HepG2 (cell line): ENCODE measurements around the gene NDUFA5. TPM values are rescaled to one million over a fixed set of nuclear protein-coding genes. Genes with fewer than 3 reads are reported as not detected.

ENCODE experiments used
- CEBPZ ChIP-seq: IDR thresholded peaks from 2 replicates; pipeline ENCODE4 v1.6.1; 2012; ENCODE audit warnings: low read length, improper control_type of control experiment
- JDP2 ChIP-seq: sonication (generic); formaldehyde crosslinking; IDR thresholded peaks from 2 replicates; pipeline ENCODE4 v1.8.1; 2022; ENCODE audit warnings: missing genetic modification reagents, borderline replicate concordance
- KDM3A ChIP-seq: IDR thresholded peaks from 2 replicates; pipeline ENCODE4 v1.6.1; 2018; ENCODE audit warnings: low read depth, missing compliant biosample characterization
- KLF13 ChIP-seq: sonication (generic); formaldehyde crosslinking; IDR thresholded peaks from 2 replicates; pipeline ENCODE4 v1.4.0; 2020; ENCODE audit warnings: mild to moderate bottlenecking, missing genetic modification reagents
- PAXIP1 ChIP-seq: sonication (generic); formaldehyde crosslinking; conservative IDR thresholded peaks from 2 replicates; pipeline ENCODE4 v1.4.0; 2020; ENCODE audit warnings: mild to moderate bottlenecking, missing genetic modification reagents, moderate library complexity
- SP140L ChIP-seq: sonication (generic); formaldehyde crosslinking; IDR thresholded peaks from 2 replicates; pipeline ENCODE4 v1.4.0; 2020; ENCODE audit warnings: missing genetic modification reagents, borderline replicate concordance
- THAP7 ChIP-seq: sonication (generic); formaldehyde crosslinking; IDR thresholded peaks from 2 replicates; pipeline ENCODE4 v1.8.1; 2023; ENCODE audit warnings: mild to moderate bottlenecking, missing genetic modification reagents
- XRCC5 ChIP-seq: fragments of 200-400 bp; formaldehyde crosslinking; optimal IDR thresholded peaks from 2 replicates; pipeline ENCODE3; 2017; ENCODE audit warnings: mild to moderate bottlenecking, low read length
- ZNF17 ChIP-seq: sonication (generic); formaldehyde crosslinking; IDR thresholded peaks from 2 replicates; pipeline ENCODE4 v1.5.0; 2020; ENCODE audit warnings: mild to moderate bottlenecking, missing genetic modification reagents
- ZNF597 ChIP-seq: sonication (generic); formaldehyde crosslinking; IDR thresholded peaks from 2 replicates; pipeline ENCODE4 v1.5.0; 2020; ENCODE audit warnings: missing genetic modification reagents
- ZNF678 ChIP-seq: sonication (generic); formaldehyde crosslinking; IDR thresholded peaks from 2 replicates; pipeline ENCODE4 v1.4.0; 2020; ENCODE audit warnings: mild to moderate bottlenecking, missing genetic modification reagents
- ZNF75D ChIP-seq: sonication (generic); formaldehyde crosslinking; IDR thresholded peaks from 2 replicates; pipeline ENCODE4 v1.8.1; 2023; ENCODE audit warnings: missing genetic modification reagents, mild to moderate bottlenecking, borderline replicate concordance
- ZNF891 ChIP-seq: sonication (generic); formaldehyde crosslinking; IDR thresholded peaks from 2 replicates; pipeline ENCODE4 v1.5.0; 2020; ENCODE audit warnings: mild to moderate bottlenecking, missing genetic modification reagents
- ZSCAN25 ChIP-seq: sonication (generic); formaldehyde crosslinking; IDR thresholded peaks from 2 replicates; pipeline ENCODE4 v1.8.0; 2022; ENCODE audit warnings: mild to moderate bottlenecking, missing genetic modification reagents
- polyA plus RNA-seq, 8 experiments: library from polyadenylated mRNA; depleted of rRNA in 3 of 8; stranded (reverse) in 7 of 8; unstranded in 1 of 8; fragments of >200 nt; fragmentation: Illumina TruSeq in 4 of 8; extraction: Trizol in 4 of 8; gene quantifications; 2 replicates each; pipeline versions ENCODE4 v1.2.1 to v1.2.3, GENCODE V29; 2011 to 2016; ENCODE audit warnings: low read depth in 4 of 8, missing spikeins in 1 of 8, mixed read lengths in 1 of 8; ENCODE audit not compliant: insufficient read depth in 1 of 8
- total RNA-seq, 5 experiments: library from RNA; depleted of rRNA; stranded (reverse); fragments of >200 nt; fragmentation: Illumina TruSeq; extraction: Trizol; gene quantifications; 2 replicates each; pipeline ENCODE4 v1.2.3, GENCODE V29; 2016; ENCODE audit warnings: low read depth in 1 of 5

NDUFA5 gene
- total and polyA plus RNA-seq, 2 of the 13 experiments (the other 11 are each of a cell fraction or from before 2014, with no cell fraction given) = 16.9 to 55.9 TPM

GRCh38 chr7:123557398-123558288 lies at the start of gene NDUFA5 (continued):
- TF ChIP-seq THAP7 (CRISPR knock-in tag) = no peak
- no peak for TF ChIP-seq ZSCAN25 (CRISPR knock-in tag)
- no peak for TF ChIP-seq JDP2 (CRISPR knock-in tag)
- TF ChIP-seq ZNF75D (CRISPR knock-in tag) = no peak
- TF ChIP-seq KLF13 = no peak
- no peak for TF ChIP-seq KDM3A
- TF ChIP-seq PAXIP1 (CRISPR knock-in tag) = 0 out of 2 replicates have a peak, but pooled peaks have one; percentile 27
- peak; percentile 97 for TF ChIP-seq XRCC5
- no peak for TF ChIP-seq CEBPZ
- no peak for TF ChIP-seq ZNF678 (CRISPR knock-in tag)
- no peak for TF ChIP-seq ZNF597
- TF ChIP-seq ZNF17 (CRISPR knock-in tag) = no peak
- TF ChIP-seq SP140L (CRISPR knock-in tag) = no peak
- TF ChIP-seq ZNF891 (CRISPR knock-in tag) = peak; percentile 70; the same call in 1 of the 2 replicates
